ENCODE measurements around the gene XKR8.
"Not testable (repeated sequence)": the region's sequence is repeated elsewhere in the genome, so short reads cannot be mapped to it uniquely, and the experiment has no call there.

Gene XKR8

DNA sequence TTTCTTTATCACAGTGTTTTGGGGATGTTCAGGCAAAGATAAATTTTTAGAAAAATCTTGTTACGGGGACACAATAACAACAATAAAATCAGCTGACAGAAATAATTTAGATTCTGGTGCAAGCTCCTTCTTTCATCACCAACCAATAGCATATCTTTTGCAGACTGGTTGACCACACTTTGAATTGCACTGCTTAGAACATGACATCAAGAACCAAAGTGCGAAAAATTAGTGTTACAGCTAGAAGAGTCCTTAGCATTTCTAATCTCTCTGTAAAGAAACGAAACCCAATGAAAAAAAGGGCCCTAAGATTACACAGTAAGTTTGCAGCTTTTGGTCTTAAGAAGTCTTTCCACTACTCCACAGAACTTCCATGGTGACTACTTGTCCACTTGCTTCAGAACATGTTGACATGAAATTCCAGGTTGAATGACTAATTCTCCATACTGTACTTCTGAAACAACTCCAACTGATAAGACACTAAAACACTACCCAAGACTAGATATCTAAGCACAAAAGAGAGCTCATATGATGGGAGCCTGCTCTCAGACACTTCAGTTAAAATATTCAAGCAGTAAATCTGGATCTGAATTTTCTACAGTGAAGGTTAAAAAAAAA, 31.3 kb downstream of the XKR8 start:
- no peak for DNase-seq (ENCODE audit: low spot score)

DNA sequence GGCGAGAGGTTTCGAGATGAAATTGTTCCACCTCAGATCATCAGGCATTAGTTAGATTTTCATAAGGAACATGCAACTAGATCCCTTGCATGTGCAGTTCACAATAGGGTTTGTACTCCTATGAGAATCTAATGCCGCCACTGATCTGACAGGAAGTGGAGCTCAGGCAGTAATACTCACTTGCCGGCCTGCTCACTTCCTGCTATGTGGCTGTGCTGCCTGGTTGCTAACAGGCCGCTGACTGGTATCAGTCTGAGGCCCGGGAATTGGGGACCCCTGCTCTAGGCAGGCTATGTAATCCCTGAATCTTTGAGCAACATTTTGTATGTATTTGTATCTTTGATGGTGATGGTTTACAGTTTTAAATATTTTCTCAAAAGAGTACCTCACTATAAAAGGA, 32.5 kb downstream of the XKR8 start:
- DNase-seq (ENCODE audit: low spot score): peak; percentile 57

DNA sequence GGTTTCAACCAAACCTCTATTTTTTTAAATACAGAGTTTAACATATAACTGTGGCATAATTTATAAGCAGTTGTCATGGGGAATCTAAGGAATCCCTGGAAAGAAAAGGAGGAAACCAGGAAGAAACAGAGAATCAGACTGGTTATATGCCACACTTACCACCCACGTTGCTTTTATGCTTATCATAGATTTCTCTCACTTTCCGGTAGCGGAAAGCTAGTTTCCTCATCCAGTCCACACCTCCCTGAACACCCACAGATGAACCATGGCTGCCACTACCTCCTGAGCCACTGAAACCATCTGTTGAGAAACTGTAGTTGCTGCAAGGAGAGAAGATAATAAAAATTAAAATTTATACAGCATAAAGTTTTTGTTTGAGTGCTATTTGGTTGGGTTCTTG, 33.5 kb downstream of the XKR8 start:
- no peak for DNase-seq (ENCODE audit: low spot score)

DNA sequence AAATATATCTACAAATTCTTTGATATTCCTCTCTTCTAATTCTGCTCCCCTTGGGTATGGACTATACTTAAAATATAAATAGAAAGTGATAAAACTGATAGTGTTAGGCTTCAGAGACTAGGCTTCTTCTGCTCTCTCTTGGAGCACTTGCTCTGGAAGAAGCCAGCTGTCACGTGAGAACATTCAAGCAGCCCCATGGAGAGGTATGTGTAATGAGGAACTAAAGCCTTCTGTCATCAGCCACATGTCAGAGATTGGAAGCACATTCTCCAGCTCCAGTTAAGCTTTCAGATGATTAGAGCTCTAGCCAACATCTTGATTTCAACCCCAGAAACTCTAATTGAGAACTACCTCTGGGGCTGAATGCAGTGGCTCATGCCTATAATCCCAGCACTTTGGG, 34.3 kb downstream of the XKR8 start:
- no peak for DNase-seq (ENCODE audit: low spot score)

DNA sequence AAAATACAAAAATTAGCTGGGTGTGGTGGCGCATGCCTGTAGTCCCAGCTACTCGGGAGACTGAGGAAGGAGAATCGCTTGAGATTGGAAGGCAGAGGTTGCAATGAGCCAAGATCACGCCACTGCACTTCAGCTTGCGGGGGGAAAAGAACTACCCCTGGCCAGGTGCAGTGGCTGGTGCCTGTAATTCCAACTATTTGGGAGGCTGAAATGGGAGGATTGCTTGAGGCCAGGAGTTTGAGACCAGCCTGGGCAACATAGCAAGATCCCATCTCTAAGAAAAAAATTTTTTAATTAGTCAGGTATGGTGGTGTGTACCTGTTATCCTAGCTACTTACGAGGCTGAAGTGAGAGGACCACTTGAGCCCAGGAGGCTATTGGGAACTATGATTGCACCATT, 34.8 kb downstream of the XKR8 start:
- DNase-seq (ENCODE audit: low spot score): not testable (repeated sequence)

DNA sequence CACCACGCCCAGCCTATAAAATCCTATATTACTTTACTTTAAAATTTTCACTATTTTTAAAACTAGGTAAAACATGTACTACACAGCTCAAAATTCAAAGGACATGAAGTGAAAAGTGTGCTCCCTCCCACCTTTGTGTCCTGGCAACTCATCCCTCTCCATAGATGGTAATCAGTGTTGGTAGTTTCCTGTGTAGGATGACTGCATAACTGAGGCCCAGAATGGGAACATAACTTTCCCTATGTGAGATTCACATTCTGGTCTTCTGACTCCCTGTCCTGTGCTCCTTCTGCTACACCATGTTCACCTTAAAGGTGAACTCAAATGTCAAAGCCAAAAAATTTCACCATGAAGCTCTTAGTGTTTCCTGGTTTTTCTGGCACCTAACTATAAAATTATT, 39.3 kb downstream of the XKR8 start:
- no peak for DNase-seq (ENCODE audit: low spot score)

DNA sequence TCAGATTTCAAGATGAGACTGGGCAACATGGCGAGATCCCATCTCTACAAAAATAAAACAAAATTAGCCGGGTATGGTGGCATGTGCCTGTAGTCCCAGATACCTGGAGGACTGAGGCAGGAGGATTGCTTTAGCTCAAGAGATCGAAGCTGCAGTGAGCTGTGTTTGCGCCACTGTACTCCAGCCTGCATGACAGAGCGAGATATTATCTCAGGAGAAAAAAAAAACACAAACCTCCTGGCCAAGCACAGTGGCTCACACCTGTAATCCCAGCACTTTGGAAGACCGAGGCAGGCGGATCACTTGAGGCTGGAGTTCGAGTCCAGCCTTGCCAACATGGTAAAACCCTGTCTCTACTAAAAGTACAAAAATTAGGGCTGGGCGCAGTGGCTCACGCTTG, 42.8 kb downstream of the XKR8 start:
- DNase-seq (ENCODE audit: low spot score): no peak

DNA sequence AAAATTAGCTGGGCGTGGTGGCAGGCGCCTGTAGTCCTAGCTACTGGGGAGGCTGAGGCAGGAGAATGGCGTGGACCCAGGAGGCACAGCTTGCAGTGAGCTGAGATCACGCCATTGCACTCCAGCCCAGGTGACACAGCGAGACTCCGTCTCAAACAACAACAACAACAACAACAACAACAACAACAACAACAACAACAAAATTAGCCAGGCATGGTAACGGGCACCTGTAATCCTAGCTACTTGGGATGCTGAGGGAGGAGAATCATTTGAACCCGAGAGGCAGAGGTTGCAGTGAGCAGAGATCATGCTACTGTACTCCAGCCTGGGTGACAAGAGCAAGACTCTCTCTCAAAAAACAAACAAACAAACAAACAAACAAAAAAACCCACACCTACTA, 43.3 kb downstream of the XKR8 start:
- DNase-seq (ENCODE audit: low spot score): not testable (repeated sequence)

DNA sequence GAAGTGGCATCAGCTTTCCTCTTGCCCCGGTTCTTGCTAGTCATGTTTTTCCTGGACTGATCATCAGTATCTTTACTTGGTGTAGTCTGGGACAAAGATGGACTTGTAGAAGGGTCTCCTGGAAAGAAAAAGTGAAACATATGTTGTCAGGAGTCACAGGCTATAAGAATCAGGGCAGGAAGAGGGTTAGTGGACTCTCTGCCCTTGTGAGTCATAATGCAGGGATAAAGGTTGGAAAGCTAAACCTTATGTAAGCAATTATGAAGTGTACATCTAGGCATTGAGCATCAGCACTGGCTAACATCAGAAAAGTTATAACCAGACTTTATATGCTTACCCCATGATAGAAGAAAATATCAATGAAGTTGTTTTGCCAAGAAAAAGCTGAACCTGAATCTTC, 51.2 kb downstream of the XKR8 start:
- no peak for DNase-seq (ENCODE audit: low spot score)
